Measurements from ENCODE around the gene RCAN3. TPM values are rescaled to one million over a fixed set of nuclear protein-coding genes. Genes with fewer than 3 reads are reported as not detected.

RCAN3 gene
- total and polyA plus RNA-seq, 2 of the 13 experiments (the other 11 are each of a cell fraction or from before 2014, with no cell fraction given), result 12.2 to 13.3 TPM

GRCh38 chr1:24541711-24542346 lies 39.2 kb downstream of the RCAN3 start (continued):
- TF ChIP-seq CBX5 (CRISPR knock-in tag; IDR thresholded peaks at IDR 0.05; ENCODE audit: borderline replicate concordance) (no peak), NFATC3 (CRISPR knock-in tag; IDR thresholded peaks at IDR 0.05) (no peak), KDM1A (CRISPR knock-in tag; IDR thresholded peaks at IDR 0.05) (peak; percentile 52; the same call in 1 of the 2 replicates), GMEB2 (CRISPR knock-in tag; IDR thresholded peaks at IDR 0.05; ENCODE audit: low read depth) (no peak), SP140L (CRISPR knock-in tag; IDR thresholded peaks at IDR 0.05; ENCODE audit: borderline replicate concordance) (0 out of 2 replicates have a peak, but pooled peaks have one; percentile 30), CSRNP1 (CRISPR knock-in tag; IDR thresholded peaks at IDR 0.05) (no peak), ZNF160 (CRISPR knock-in tag; IDR thresholded peaks at IDR 0.05) (no peak), KDM5B (CRISPR knock-in tag; IDR thresholded peaks at IDR 0.05; ENCODE audit: borderline replicate concordance) (peak; percentile 25; the same call in 1 of the 2 replicates), SNAPC4 (CRISPR knock-in tag; IDR thresholded peaks at IDR 0.05) (no peak), SRSF4 (IDR thresholded peaks at IDR 0.05; ENCODE audit: low read depth, low read length, poor library complexity, severe bottlenecking) (no peak), CTCF (CRISPR knock-in tag; IDR thresholded peaks at IDR 0.05) (peak; percentile 80), ZNF557 (CRISPR knock-in tag; IDR thresholded peaks at IDR 0.05) (no peak), ZNF577 (CRISPR knock-in tag; IDR thresholded peaks at IDR 0.05; ENCODE audit: borderline replicate concordance, low read depth) (no peak), HNF4G (IDR thresholded peaks at IDR 0.05; ENCODE audit: borderline replicate concordance, low read depth, low read length) (no peak), HNF4G (CRISPR knock-in tag; IDR thresholded peaks at IDR 0.05; ENCODE audit: borderline replicate concordance, low read depth) (no peak), THRA (CRISPR knock-in tag; IDR thresholded peaks at IDR 0.05; ENCODE audit: borderline replicate concordance) (0 out of 2 replicates have a peak, but pooled peaks have one; percentile 2), BHLHE40 (IDR thresholded peaks at IDR 0.05; ENCODE audit: low read length) (no peak)

All from HepG2 (cell line).